ENCODE data around the gene TGFBI.

TGFBI gene

GRCh38 chr5:136020001-136020382, 8.8 kb upstream of the TGFBI start:
- Histone ChIP-seq H3K9ac (ENCODE audit: low read length) (no peak overlapping the region), H3K27me3 (ENCODE audit: control insufficient read depth, insufficient read depth, low read length) (no peaks in the 10 kb centered on the region), H3K36me3 (ENCODE audit: control insufficient read depth, insufficient read depth, low read length) (no peaks in the 10 kb centered on the region), H3K9me3 (ENCODE audit: control insufficient read depth, low read length) (no peaks in the 10 kb centered on the region), H3K4me1 (ENCODE audit: control insufficient read depth, insufficient read depth, low read length) (peaks cover 5% of the 10 kb centered on the region), H3K4me3 (ENCODE audit: low read length) (no peak overlapping the region)

GRCh38 chr5:136020383-136021015, 8.3 kb upstream of the TGFBI start:
- Histone ChIP-seq H3K27me3 (ENCODE audit: control insufficient read depth, insufficient read depth, low read length) (no peaks in the 10 kb centered on the region), H3K4me3 (ENCODE audit: low read length) (no peak overlapping the region), H3K4me1 (ENCODE audit: control insufficient read depth, insufficient read depth, low read length) (peaks cover 5% of the 10 kb centered on the region), H3K9ac (ENCODE audit: low read length) (no peak overlapping the region), H3K36me3 (ENCODE audit: control insufficient read depth, insufficient read depth, low read length) (no peaks in the 10 kb centered on the region), H3K9me3 (ENCODE audit: control insufficient read depth, low read length) (no peaks in the 10 kb centered on the region)

- Histone ChIP-seq H3K4me1 (ENCODE audit: control insufficient read depth, insufficient read depth, low read length) (peaks cover 5% of the 10 kb centered on the region), H3K9me3 (ENCODE audit: control insufficient read depth, low read length) (no peaks in the 10 kb centered on the region), H3K36me3 (ENCODE audit: control insufficient read depth, insufficient read depth, low read length) (no peaks in the 10 kb centered on the region), H3K9ac (ENCODE audit: low read length) (no peak overlapping the region), H3K4me3 (ENCODE audit: low read length) (no peak overlapping the region), H3K27me3 (ENCODE audit: control insufficient read depth, insufficient read depth, low read length) (no peaks in the 10 kb centered on the region)
Observed at GRCh38 chr5:136021016-136021405, 7.8 kb upstream of the TGFBI start.

- peaks cover 5% of the 10 kb centered on the region for H3K4me1 ChIP-seq (ENCODE audit: control insufficient read depth, insufficient read depth, low read length)
- H3K27me3 ChIP-seq (ENCODE audit: control insufficient read depth, insufficient read depth, low read length) = peaks cover 3% of the 10 kb centered on the region
- H3K4me3 ChIP-seq (ENCODE audit: low read length) = no peak overlapping the region
- no peaks in the 10 kb centered on the region for H3K36me3 ChIP-seq (ENCODE audit: control insufficient read depth, insufficient read depth, low read length)
- no peaks in the 10 kb centered on the region for H3K9me3 ChIP-seq (ENCODE audit: control insufficient read depth, low read length)
- H3K9ac ChIP-seq (ENCODE audit: low read length) = no peak overlapping the region
Observed at GRCh38 chr5:136022965-136023364, 5.8 kb upstream of the TGFBI start.

- no peaks in the 10 kb centered on the region for H3K36me3 ChIP-seq (ENCODE audit: control insufficient read depth, insufficient read depth, low read length)
- H3K27me3 ChIP-seq (ENCODE audit: control insufficient read depth, insufficient read depth, low read length) = peaks cover 12% of the 10 kb centered on the region
- H3K9me3 ChIP-seq (ENCODE audit: control insufficient read depth, low read length) = no peaks in the 10 kb centered on the region
- no peak overlapping the region for H3K4me3 ChIP-seq (ENCODE audit: low read length)
- no peak overlapping the region for H3K9ac ChIP-seq (ENCODE audit: low read length)
- peaks cover 14% of the 10 kb centered on the region for H3K4me1 ChIP-seq (ENCODE audit: control insufficient read depth, insufficient read depth, low read length)
Observed at GRCh38 chr5:136023958-136024541, 4.7 kb upstream of the TGFBI start.

- no peak overlapping the region for H3K9ac ChIP-seq (ENCODE audit: low read length)
- peaks cover 16% of the 10 kb centered on the region for H3K4me1 ChIP-seq (ENCODE audit: control insufficient read depth, insufficient read depth, low read length)
- no peaks in the 10 kb centered on the region for H3K9me3 ChIP-seq (ENCODE audit: control insufficient read depth, low read length)
- H3K27me3 ChIP-seq (ENCODE audit: control insufficient read depth, insufficient read depth, low read length) = peaks cover 31% of the 10 kb centered on the region
- no peak overlapping the region for H3K4me3 ChIP-seq (ENCODE audit: low read length)
- no peaks in the 10 kb centered on the region for H3K36me3 ChIP-seq (ENCODE audit: control insufficient read depth, insufficient read depth, low read length)
Observed at GRCh38 chr5:136025900-136026299, 2.9 kb upstream of the TGFBI start.

GRCh38 chr5:136026636-136027035, 2.2 kb upstream of the TGFBI start:
- H3K4me1 ChIP-seq (ENCODE audit: control insufficient read depth, insufficient read depth, low read length) = peaks cover 16% of the 10 kb centered on the region
- H3K36me3 ChIP-seq (ENCODE audit: control insufficient read depth, insufficient read depth, low read length) = no peaks in the 10 kb centered on the region
- no peak overlapping the region for H3K9ac ChIP-seq (ENCODE audit: low read length)
- no peaks in the 10 kb centered on the region for H3K9me3 ChIP-seq (ENCODE audit: control insufficient read depth, low read length)
- H3K4me3 ChIP-seq (ENCODE audit: low read length) = no peak overlapping the region
- peaks cover 32% of the 10 kb centered on the region for H3K27me3 ChIP-seq (ENCODE audit: control insufficient read depth, insufficient read depth, low read length)

GRCh38 chr5:136027311-136027710, 1.5 kb upstream of the TGFBI start:
- H3K36me3 ChIP-seq (ENCODE audit: control insufficient read depth, insufficient read depth, low read length) = no peaks in the 10 kb centered on the region
- H3K4me3 ChIP-seq (ENCODE audit: low read length) = no peak overlapping the region
- no peak overlapping the region for H3K9ac ChIP-seq (ENCODE audit: low read length)
- no peaks in the 10 kb centered on the region for H3K9me3 ChIP-seq (ENCODE audit: control insufficient read depth, low read length)
- H3K27me3 ChIP-seq (ENCODE audit: control insufficient read depth, insufficient read depth, low read length) = peaks cover 32% of the 10 kb centered on the region
- H3K4me1 ChIP-seq (ENCODE audit: control insufficient read depth, insufficient read depth, low read length) = peaks cover 16% of the 10 kb centered on the region

- H3K27me3 ChIP-seq (ENCODE audit: control insufficient read depth, insufficient read depth, low read length) = peaks cover 32% of the 10 kb centered on the region
- H3K9ac ChIP-seq (ENCODE audit: low read length) = peak overlapping the region; percentile 22
- H3K4me1 ChIP-seq (ENCODE audit: control insufficient read depth, insufficient read depth, low read length) = peaks cover 16% of the 10 kb centered on the region
- no peaks in the 10 kb centered on the region for H3K9me3 ChIP-seq (ENCODE audit: control insufficient read depth, low read length)
- no peaks in the 10 kb centered on the region for H3K36me3 ChIP-seq (ENCODE audit: control insufficient read depth, insufficient read depth, low read length)
- no peak overlapping the region for H3K4me3 ChIP-seq (ENCODE audit: low read length)
Observed at GRCh38 chr5:136028090-136028489, 698 bp upstream of the TGFBI start.

GRCh38 chr5:136030252-136030651, 1.5 kb downstream of the TGFBI start:
- peaks cover 21% of the 10 kb centered on the region for H3K4me1 ChIP-seq (ENCODE audit: control insufficient read depth, insufficient read depth, low read length)
- no peaks in the 10 kb centered on the region for H3K9me3 ChIP-seq (ENCODE audit: control insufficient read depth, low read length)
- no peak overlapping the region for H3K4me3 ChIP-seq (ENCODE audit: low read length)
- peaks cover 32% of the 10 kb centered on the region for H3K27me3 ChIP-seq (ENCODE audit: control insufficient read depth, insufficient read depth, low read length)
- no peaks in the 10 kb centered on the region for H3K36me3 ChIP-seq (ENCODE audit: control insufficient read depth, insufficient read depth, low read length)
- H3K9ac ChIP-seq (ENCODE audit: low read length) = peak overlapping the region; percentile 42

- peaks cover 32% of the 10 kb centered on the region for H3K27me3 ChIP-seq (ENCODE audit: control insufficient read depth, insufficient read depth, low read length)
- H3K4me1 ChIP-seq (ENCODE audit: control insufficient read depth, insufficient read depth, low read length) = peaks cover 25% of the 10 kb centered on the region
- no peak overlapping the region for H3K9ac ChIP-seq (ENCODE audit: low read length)
- H3K9me3 ChIP-seq (ENCODE audit: control insufficient read depth, low read length) = no peaks in the 10 kb centered on the region
- no peaks in the 10 kb centered on the region for H3K36me3 ChIP-seq (ENCODE audit: control insufficient read depth, insufficient read depth, low read length)
- no peak overlapping the region for H3K4me3 ChIP-seq (ENCODE audit: low read length)
Observed at GRCh38 chr5:136030956-136031611, 2.3 kb downstream of the TGFBI start.

- Histone ChIP-seq H3K9me3 (ENCODE audit: control insufficient read depth, low read length) (no peaks in the 10 kb centered on the region), H3K9ac (ENCODE audit: low read length) (no peak overlapping the region), H3K4me1 (ENCODE audit: control insufficient read depth, insufficient read depth, low read length) (peaks cover 26% of the 10 kb centered on the region)
Observed at GRCh38 chr5:136031711-136032110, 2.9 kb downstream of the TGFBI start.

More at GRCh38 chr5:136031711-136032110, 2.9 kb downstream of the TGFBI start:
- Histone ChIP-seq H3K27me3 (ENCODE audit: control insufficient read depth, insufficient read depth, low read length) (peaks cover 32% of the 10 kb centered on the region), H3K4me3 (ENCODE audit: low read length) (no peak overlapping the region), H3K36me3 (ENCODE audit: control insufficient read depth, insufficient read depth, low read length) (no peaks in the 10 kb centered on the region)

Measured in mucosa of stomach (tissue), 1 donor.